NCI-H748 treated with DMSO at 0.1 percent for 48 hours (cell line): ENCODE results near the gene NFATC1.
"Not testable (repeated sequence)": the region's sequence is repeated elsewhere in the genome, so short reads cannot be mapped to it uniquely, and the experiment has no call there.

Source experiments
- DNase-seq: peaks from one replicate; lab custom pipeline; 2025; lab: John Stamatoyannopoulos, UW

The NFATC1 gene

GRCh38 chr18:79476918-79477571, 81.3 kb downstream of the NFATC1 start:
- DNase-seq = no peak

DNA sequence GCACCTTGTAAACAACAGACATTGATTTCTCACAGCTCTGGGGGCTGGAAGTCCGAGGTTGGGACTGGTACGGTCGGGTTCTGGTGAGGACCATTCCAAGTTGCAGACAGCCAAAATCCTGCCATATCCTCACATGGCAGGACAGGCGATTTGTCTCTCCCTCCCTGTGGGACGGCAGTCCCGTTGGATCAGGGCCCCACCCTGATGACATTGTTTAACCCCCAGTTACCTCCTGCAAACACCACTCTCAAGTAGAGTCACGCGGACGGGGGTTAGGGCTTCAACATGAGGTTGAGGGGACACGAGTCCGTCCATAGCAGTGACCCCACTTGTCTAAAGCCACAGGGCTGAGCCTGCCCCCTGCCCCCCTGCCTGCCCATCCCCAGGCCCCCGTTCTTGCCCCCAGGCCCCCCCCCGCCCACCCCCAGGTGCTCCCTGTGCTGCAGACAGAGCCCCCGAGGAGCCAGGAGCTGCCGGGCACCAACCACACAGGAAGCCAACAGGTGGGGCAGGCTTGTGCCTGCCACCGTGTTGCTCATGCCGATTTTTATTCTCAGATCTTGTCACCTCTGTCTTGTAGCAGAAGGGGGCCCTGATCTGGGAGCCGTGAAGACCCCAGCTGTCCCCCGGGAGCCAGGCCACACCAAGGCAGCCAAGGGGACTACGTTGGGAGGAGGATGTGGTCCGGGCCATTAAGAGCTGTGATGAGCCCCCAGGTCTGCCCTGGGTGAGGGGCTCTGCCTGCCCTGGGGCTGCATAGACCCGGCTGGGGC, 82.2 kb downstream of the NFATC1 start:
- no peak for DNase-seq

- DNase-seq = no peak
Observed at GRCh38 chr18:79478484-79479115, 82.9 kb downstream of the NFATC1 start.

DNA sequence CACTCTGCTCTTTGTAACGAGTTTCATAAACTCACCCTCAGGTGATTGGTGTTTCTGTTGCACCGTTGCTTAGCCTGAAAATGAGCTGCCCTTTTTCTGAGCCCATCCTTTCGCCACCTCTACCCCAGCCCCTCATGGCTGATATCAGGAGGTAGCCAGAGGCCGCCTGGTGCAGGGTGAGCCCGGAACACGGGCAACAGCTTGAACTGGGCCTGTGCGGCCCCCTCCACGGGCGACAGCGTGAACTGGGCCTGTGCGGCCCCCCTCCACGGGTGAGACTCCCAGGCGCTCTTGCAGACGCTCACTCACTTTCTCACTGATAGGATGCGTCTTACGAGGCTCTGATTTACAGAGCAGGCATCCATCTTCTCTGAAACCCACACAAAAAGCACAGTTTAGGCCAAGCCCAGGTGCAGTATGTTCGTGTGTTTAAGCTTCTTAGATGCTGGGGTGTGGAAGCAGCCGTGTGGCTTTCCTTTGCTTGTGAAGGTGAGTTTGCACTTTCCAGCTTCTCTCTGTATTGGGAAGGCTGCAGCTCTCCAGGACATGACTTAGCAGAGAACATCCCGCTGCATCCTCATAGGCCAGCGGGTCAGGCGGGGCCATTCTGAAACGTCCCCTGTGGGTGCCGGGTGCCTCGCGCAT, 83.5 kb downstream of the NFATC1 start:
- DNase-seq = no peak

DNA sequence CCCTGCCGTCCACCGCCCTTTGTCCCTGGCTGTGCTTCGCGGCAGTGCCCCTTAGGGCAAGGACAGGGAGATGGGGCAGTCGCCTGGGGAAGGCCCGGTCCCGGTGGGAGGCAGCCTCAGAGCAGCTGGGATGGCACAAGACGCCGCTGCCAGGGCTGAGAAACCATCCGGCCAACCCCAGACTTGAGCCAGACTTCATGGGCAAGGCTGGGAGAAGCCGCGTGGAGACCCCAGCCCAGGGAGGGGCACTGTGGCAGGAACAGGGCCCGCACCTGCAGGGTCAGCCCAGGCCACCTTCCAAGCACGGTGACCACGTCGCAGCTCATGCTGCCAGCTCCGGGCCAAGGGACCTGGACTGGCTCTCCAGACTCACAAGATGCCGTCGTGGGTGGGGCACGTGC, 84.0 kb downstream of the NFATC1 start:
- no peak for DNase-seq

DNA sequence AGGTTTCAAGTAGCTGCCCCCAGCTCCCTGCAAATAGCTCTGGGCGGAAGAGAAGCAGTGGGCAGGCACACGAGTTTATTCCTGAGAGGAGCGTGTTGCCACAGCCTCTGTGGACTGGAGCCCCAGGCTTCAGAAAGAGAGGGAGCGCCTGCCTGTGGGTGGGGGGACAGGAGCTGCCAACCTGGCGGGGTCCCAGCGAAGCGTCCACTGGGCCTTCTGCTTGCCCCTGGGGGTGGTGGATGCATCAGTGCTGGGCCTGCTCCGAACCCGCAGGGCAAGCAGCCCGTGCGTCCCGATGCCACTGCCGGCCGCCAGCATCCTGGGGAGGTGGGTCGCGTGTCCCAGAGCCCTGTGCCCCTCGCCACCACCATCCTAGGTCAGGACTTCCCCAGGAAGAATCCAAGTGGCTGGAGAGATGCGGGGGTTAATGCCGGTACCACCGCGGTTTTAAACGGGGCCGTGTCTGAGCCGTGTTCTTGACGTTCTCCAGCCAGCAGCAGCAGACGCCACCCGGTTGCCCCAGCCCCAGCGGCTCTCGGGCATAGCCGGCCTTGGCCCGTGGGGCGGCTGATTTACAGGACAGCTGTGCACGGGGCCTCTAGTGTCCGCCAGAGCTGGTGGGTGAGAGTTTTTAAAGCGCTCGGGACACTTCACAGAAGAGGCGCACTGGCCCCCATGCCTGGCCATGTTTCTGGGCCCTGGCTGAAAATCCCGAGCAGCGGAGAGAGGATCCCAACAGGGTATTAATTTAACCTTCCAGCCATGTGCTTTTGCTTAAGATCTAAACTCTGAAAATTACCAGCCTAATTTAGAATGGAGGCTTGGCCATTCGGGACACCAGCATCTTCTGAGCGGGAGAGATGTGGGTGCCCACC, 84.7 kb downstream of the NFATC1 start:
- DNase-seq = no peak

GRCh38 chr18:79481046-79481790, 85.5 kb downstream of the NFATC1 start:
- DNase-seq = no peak

DNA sequence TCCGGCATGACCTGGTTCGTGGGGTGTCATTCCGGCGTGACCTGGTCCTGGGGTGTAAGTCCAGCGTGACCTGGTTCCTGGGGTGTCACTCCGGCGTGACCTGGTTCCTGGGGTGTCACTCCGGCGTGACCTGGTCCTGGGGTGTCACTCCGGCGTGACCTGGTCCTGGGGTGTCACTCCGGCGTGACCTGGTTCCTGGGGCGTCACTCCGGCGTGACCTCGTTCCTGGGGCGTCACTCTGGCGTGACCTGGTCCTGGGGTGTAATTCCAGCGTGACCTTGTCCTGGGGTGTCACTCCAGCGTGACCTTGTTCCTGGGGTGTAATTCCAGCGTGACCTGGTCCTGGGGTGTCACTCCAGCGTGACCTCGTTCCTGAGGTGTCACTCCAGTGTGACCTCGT, 87.7 kb downstream of the NFATC1 start:
- not testable (repeated sequence) for DNase-seq

- no peak for DNase-seq
Observed at GRCh38 chr18:79483971-79484491, 88.3 kb downstream of the NFATC1 start.

DNA sequence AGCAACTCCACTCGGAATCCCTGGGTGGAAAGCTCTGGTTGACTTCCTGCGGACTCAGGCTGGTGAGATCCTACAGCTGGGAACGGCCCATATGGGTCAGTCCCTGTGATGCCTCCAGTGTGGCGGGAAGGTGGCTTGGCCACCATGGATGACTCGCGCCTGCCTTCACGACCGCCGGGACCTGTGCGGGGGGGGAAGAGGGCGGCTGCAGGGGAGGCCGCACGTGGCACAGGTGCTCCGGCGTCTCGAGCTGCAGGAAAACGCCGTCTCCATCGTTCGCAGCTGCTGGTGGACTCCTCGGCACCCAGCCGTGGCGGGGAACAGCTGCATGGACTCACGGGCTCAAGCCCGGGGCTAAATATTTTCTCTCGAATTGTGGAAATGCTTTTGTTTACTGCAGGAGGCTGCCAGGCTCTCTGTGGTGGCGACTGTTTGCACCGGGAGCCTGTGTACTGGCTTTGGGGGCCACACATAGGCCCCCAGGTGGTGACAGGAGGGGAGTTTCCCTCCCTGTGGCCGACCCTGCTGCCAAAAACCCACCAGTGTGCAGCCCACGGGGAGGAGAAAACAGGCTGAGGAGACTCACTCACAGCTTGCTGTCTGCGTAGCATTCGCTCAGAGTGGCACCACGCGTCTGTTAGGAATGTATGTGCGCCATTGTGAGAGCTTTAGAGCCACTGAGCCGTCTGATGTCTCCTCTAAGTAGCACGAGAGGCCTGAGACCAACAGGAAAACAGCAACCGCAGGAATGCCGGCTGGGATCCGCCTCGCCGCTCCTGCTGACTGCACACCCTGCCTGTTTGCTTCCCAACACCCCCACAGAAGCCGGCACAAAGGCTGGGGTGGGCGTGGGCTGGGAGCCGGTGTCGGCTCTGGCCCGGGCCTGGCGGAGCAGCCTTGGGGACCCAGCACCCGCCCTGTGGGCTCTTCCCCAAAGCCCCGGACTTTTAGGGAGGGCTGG, 89.2 kb downstream of the NFATC1 start:
- no peak for DNase-seq

GRCh38 chr18:79485788-79486355, 90.1 kb downstream of the NFATC1 start:
- DNase-seq = no peak

- no peak for DNase-seq
Observed at GRCh38 chr18:79486356-79487182, 90.8 kb downstream of the NFATC1 start.

GRCh38 chr18:79487183-79487800, 91.6 kb downstream of the NFATC1 start:
- no peak for DNase-seq

GRCh38 chr18:79487801-79488201, 92.1 kb downstream of the NFATC1 start:
- DNase-seq = no peak

GRCh38 chr18:79488311-79489050, 92.8 kb downstream of the NFATC1 start:
- no peak for DNase-seq

- DNase-seq = no peak
Observed at GRCh38 chr18:79489051-79489898, 93.5 kb downstream of the NFATC1 start.
